Islet precursor cell (in vitro differentiated cells): Measurements from ENCODE around the gene ASXL1.
"Not testable (repeated sequence)": the region's sequence is repeated elsewhere in the genome, so short reads cannot be mapped to it uniquely, and the experiment has no call there.

Experiments
- DNase-seq: peaks from one replicate; pipeline ENCODE4 v3.0.0-alpha.2; 2018

The ASXL1 gene

DNA sequence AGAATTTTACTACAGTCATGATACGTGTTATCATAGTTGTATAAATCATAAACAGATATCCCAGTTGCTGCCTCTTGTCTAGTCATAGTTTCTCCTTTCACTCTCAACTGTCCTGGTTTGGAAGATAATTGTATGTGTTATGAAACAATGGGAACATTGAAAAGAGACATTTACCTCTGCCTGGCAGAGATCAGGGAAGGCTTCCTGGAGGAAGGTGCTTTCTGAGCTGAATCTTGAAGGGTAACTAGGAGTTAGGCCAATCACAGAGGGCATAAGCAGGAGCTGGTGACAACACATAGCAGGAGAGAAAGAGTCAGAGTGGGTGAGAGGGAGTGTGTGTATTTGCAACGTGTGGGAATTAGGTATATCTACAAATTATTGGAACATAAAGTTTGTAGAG, 5.4 kb downstream of the ASXL1 start:
- no peak for DNase-seq

DNA sequence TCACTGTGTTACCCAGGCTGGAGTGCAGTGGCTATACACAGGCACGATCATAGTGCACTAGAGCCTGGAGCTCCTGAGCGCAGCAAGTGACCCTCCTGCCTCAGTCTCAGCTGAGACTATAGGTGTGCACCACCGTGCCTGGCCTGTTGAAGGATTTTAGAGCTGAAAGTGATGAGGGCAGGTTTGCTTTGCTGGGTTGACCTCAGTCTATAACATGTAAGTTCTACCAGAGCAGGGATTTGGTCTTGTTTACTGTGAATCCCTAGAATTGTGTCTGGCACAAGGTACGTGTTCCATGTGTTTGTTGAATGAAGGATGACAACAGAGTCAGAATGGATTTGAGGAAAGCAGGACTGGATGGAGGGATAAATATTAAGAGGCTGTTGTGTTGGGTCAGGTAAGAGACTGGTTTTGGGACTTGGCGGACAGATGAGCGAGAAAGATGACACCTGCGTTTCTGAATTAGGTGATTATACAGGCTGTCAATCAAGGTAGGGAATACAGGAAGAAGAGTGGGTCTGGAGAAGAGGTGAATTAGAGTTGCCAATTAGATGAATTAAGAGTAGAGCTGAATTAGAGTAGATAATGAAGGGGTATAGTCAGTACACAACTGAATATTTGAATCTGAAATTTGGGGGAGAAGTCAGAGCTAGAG, 6.5 kb downstream of the ASXL1 start:
- DNase-seq = no peak

- no peak for DNase-seq
Observed at GRCh38 chr20:32365564-32365963, 7.4 kb downstream of the ASXL1 start.

GRCh38 chr20:32366380-32366779, 8.2 kb downstream of the ASXL1 start:
- DNase-seq = no peak

DNA sequence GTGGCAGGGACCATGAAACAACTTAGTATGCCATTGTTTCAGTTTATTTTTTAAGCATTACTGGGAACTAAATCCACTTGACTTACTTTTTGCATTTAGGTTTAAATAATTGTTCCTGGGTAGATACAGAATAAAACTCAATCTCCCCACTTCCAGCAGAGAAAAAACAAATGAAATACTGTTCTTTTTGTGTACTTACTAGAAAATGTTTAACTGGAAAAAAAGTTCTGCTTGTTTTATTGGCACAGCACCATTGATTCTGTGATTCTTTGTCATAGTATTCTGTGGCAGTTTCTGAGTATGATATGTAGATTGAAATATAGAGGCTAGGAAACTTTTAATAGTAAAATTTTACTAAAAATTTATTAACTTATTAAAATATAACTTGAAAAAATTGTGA, 10.2 kb downstream of the ASXL1 start:
- DNase-seq = no peak

DNA sequence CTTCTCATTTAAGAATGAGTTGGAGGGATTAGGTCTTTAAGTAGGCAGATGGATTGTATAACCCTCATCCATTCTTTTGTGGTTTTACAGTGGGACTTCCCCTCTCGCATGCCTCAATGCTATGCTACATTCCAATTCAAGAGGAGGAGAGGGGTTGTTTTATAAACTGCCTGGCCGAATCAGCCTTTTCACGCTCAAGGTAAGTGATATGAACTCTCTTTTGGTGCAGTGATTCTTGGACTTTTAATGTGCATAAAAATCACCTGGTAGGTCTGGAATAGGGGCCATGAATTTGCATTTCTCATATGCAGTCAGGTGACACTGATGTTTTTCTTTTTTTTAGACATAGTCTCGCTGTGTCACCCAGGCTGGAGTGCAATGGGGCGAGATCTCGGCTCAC, 10.8 kb downstream of the ASXL1 start:
- DNase-seq = no peak

DNA sequence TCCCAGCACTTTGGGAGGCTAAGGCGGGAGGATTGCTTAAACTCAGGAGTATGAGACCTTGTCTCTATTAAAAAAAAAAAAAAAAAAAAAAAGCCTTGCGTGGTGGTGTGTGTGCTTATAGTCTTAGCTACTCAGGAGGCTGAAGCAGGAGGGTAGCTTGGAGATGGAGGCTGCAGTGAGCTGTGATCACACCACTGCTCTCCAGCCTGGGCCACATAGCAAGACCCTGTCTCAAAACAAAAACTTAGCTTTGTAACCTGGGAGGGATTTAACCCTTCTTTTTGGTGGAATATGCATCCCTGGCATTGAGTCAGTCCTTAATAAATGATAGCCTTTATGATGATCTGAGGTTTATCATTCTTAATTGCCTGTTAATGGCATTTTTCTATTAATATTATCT, 12.8 kb downstream of the ASXL1 start:
- no peak for DNase-seq

GRCh38 chr20:32378461-32378860, 20.3 kb downstream of the ASXL1 start:
- DNase-seq = no peak

DNA sequence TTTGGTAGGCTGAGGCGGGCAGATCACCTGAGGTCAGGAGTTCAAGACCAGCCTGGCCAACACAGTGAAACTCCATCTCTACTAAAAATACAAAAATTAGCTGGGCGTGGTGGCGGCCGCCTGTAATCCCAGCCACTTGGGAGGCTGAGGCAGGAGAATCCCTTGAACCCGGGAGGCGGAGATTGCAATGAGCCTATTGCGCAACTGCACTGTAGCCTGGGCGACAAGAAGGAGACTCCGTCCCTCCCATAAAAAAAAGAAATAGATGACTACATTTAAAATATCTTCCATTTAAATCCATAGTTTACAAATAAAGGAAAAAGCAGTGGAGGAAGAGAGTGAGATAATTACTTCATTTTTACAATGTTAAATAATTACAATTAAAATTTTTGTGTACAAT, 21.9 kb downstream of the ASXL1 start:
- not testable (repeated sequence) for DNase-seq

- no peak for DNase-seq
Observed at GRCh38 chr20:32380745-32381144, 22.6 kb downstream of the ASXL1 start.

DNA sequence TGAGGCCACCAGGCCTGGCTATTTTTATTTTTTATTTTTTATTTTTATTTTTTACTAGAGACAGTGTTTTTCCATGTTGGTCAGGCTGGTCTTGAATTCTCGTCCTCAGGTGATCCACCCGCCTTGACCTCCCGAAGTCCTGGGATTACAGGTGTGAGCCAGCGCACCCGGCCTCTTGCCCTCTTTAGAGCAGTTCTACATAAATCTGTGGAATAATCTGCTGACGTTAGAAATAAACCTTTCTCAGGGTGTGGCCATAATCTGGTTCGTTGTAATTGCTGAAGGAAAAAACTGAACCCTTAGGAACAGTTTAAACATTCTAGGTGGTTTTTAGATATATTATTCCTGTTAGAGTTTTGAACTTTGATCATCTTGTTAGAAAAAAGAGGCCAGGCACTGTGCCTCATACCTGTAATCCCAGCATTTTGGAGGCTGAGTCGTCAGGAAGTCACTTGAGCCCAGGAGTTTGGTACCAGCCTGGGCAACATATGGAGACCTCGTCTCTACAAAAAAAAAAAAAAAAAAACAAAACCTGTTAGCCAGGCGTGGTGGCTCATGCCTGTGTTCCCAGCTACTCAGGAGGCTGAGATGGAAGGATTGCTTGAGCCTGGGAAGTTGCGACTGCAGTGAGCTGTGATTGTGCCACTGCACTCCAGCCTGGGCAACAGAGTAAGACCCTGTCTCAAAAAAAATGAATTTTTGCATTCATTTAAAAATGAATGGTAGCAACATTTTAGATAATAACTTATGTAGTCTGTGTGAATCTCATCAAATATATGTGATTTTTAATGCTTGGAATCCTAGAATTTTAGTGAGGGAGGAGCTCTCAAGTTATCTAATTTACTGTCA, 24.2 kb downstream of the ASXL1 start:
- DNase-seq = no peak

GRCh38 chr20:32383441-32383840, 25.3 kb downstream of the ASXL1 start:
- DNase-seq = not testable (repeated sequence)

DNA sequence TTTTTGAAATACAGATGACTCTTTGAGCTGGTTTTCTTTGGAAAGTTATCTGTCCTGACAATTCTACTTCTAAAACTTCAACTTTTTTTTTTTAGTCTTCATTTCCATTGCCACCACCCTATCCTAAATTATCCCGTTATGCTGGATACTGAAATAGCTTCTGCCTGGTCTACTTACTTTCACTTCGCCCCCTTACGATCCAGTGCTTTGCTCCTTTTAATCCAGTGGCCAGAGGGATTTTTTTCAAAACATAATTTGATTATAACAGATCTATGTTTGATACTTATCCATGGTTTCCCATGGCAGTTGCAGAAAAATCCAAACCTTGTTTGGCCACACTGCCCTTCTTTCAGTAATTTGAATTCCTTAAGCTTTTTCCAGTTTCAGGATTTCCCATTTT, 27.4 kb downstream of the ASXL1 start:
- no peak for DNase-seq

- no peak for DNase-seq
Observed at GRCh38 chr20:32386091-32386490, 28.0 kb downstream of the ASXL1 start.

DNA sequence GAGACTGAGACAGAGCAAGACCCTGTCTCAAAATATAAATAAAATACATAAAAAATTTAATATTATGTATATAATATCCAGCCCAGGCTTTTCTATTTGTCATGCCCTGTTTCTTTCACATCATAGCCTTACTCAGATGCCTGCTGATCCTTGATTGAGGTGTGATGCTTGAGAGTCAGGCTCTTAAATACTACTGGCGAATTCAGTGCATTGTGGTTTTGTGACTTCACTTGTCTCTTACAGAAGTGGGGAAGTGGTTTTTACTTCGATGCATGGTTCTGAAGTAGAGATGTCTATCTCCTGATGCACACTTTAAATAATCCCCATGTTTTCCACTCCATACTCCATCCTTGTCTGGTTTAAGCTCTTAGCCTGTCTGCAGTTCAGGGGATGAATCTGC, 29.1 kb downstream of the ASXL1 start:
- DNase-seq = no peak

- no peak for DNase-seq
Observed at GRCh38 chr20:32391003-32391402, 32.9 kb downstream of the ASXL1 start.

DNA sequence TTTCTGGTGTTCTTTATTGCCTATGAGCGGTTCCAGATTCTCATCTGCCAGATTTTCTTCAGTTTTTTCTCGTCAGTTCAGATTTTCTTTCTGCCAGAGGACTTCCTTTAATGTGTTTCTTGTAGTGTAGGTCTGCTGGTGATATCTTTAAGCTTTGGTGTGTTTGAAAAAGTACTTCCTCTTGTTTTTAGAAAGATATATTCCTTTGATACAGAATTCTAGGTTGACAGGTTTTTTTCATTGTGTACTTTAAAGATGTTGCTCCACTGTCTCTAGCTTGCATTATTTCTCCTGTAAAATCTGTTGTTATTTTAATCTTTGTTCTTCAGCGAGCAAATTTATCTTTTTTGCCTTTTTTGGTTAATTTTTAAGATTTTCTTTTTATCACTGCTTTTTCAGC, 36.9 kb downstream of the ASXL1 start:
- no peak for DNase-seq

DNA sequence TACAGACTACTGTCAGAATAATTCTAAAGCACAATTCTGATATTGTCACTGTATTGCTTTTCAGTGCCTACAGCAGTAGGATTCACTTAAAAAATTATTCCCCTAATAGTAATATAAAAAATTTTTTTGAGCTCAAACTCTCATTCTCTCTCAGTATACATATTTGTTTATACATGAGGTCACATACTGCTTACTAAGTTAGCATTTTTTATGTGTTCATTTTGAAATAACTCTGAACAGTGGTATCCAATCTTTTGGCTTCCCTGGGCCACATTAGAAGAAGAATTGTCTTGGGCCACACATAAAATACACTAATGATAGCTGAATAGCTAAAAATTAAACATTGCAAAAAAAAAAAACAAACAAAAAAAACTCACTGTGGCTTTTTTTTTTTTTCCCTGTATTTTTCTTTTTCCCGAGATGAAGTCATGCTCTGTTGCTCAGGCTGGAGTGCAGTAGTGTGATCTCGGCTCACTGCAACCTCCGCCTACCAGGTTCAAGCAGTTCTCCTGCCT, 38.6 kb downstream of the ASXL1 start:
- DNase-seq = no peak

GRCh38 chr20:32397567-32398084, 39.5 kb downstream of the ASXL1 start:
- DNase-seq = no peak

DNA sequence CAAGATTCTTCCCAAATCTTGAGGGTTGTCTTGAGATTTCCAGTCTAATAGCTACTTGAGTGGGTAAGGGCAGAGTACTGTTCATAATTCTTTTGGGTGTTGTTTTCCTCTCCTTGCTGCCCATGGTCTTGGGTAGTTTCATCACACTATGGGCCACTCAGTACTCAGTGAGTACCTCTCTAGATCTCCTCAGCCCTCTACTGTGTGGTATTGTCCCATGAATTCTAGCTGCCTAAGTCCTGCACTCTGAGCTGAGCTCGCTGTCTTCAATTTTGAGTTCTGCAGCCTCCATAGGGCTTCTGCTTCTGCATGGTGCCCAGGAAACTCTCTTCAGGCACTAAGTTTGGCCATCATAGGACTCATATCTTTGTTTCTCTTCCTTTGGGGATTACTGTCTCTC, 42.3 kb downstream of the ASXL1 start:
- DNase-seq = no peak

- no peak for DNase-seq
Observed at GRCh38 chr20:32404017-32404416, 45.9 kb downstream of the ASXL1 start.

DNA sequence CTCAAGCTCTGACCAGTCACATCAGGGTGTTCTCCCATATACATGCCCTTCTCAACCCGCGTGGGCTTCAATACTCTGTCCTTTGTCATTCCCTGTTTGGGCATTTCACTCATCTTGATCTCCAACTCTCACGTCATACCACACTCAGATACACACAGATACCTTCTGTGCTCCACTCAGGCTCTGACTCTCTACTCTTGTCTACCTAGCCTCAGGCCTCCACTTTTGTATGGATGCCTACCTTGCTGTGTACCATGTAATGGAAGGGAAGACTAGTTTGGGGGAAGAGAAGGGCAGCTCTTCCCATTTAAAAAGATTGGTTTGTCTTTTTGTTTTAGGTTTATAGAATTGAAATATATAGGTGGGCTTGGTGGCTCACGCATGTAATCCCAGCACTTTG, 48.6 kb downstream of the ASXL1 start:
- DNase-seq = no peak

GRCh38 chr20:32407131-32407750, 49.1 kb downstream of the ASXL1 start:
- DNase-seq = not testable (repeated sequence)
